GM23248 (cell line): ENCODE results near the gene DTX1.

Experiments used
- EZH2 ChIP-seq: fragments of 200-600 bp; sonication (generic); IDR thresholded peaks from 2 replicates; pipeline ENCODE4 v1.6.1; 2018; ENCODE audit warnings: antibody characterized with exemption, mild to moderate bottlenecking; ENCODE audit not compliant: insufficient read depth, poor library complexity, severe bottlenecking
- EZH2phosphoT487 ChIP-seq: fragments of 200-600 bp; sonication (generic); IDR thresholded peaks from 2 replicates; pipeline ENCODE4 v1.6.1; 2018; ENCODE audit warnings: antibody characterized with exemption, moderate library complexity, mild to moderate bottlenecking, low read depth; ENCODE audit not compliant: insufficient read depth

- TF ChIP-seq EZH2 (no peak), EZH2phosphoT487 (no peak)
Observed at GRCh38 chr12:113044516-113044915, 12.0 kb upstream of the DTX1 start.
